GM12875 (cell line): ENCODE data around the gene PLEKHG2.
A peak's percentile ranks its signal among the peaks of the same experiment; 100 is the strongest.

Source experiments
- H3K4me3 ChIP-seq: one replicate; pipeline ENCODE4 v1.5.1; 2011; ENCODE audit warnings: low read depth, low read length, control low read depth
- TF ChIP-seq, protein P1 (sequence below): IDR thresholded peaks from 2 replicates; pipeline ENCODE4 v1.5.1; 2011; ENCODE audit warnings: low read depth, mild to moderate bottlenecking, control low read depth, inconsistent platforms, low read length, moderate library complexity, borderline replicate concordance; ENCODE audit not compliant: insufficient read depth

PLEKHG2 gene

DNA sequence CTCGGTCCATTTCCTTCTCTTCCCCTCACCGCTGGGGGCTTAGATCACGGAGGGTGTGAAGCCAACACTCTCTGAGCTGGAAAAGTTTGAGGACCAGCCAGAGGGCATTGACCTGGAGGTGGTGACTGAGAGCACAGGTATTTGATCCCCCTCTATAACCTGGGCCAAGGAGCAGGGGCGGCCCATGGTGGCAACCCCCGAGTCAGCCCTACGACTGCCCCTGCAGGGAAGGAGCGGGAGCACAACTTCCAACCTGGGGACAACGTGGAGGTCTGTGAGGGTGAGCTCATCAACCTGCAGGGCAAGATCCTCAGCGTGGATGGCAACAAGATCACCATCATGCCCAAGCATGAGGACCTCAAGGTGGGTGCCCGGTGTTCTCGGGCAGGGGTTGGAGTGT lies 56.6 kb downstream of the PLEKHG2 start:
- TF ChIP-seq, protein P1, sequence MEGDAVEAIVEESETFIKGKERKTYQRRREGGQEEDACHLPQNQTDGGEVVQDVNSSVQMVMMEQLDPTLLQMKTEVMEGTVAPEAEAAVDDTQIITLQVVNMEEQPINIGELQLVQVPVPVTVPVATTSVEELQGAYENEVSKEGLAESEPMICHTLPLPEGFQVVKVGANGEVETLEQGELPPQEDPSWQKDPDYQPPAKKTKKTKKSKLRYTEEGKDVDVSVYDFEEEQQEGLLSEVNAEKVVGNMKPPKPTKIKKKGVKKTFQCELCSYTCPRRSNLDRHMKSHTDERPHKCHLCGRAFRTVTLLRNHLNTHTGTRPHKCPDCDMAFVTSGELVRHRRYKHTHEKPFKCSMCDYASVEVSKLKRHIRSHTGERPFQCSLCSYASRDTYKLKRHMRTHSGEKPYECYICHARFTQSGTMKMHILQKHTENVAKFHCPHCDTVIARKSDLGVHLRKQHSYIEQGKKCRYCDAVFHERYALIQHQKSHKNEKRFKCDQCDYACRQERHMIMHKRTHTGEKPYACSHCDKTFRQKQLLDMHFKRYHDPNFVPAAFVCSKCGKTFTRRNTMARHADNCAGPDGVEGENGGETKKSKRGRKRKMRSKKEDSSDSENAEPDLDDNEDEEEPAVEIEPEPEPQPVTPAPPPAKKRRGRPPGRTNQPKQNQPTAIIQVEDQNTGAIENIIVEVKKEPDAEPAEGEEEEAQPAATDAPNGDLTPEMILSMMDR, result no peak
- no peak overlapping the region for H3K4me3 ChIP-seq

DNA sequence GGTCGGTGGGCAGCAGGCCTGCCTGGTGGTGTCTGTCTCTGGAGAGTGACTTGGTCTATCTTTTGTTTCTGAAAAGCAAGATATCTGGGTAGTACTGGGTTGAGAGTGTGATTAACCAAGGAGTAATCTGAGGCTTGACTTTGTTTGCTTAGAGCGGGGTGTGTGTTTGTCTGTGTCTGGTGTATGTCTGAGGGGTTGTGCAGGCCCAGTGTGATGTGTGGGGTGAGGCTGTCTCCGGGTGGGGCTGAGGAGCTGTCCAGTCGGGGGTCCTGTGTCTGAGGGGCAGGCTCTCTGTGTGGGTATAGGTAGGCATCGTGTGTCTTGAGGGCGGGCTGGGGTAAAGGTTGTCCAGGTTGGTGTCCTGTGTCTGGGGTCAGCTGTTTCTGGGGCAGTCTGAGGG lies 57.1 kb downstream of the PLEKHG2 start:
- no peak overlapping the region for H3K4me3 ChIP-seq
- TF ChIP-seq, protein P1, result no peak

DNA sequence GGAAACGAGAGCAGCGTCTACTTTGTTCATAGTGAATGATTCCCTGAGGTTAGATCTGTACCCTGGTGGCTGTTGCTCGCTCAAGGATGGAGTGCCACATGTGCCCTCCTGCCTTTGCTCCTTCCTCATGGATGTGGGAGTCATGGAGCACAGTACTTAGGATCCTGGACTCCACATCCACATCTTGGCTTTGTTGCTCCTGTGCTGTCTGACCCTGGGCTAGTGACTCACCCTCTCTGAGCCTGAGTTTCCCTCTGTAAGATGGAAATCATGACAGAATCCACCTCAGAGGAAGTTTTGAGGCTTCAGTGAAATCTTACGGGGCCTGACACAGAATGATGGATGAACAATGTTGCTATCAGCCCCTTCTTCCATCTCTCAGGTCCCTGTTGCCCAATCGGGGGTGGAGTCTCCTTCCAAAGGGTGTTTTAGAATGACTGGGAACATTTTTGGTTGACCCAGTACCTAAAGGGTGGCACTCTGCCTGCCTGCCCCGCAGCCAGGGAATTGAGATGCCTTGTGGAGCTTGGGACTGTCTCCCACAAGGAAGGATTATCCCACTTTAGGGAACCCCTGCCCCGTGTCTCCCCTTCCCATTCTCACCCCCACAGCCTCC lies 58.4 kb downstream of the PLEKHG2 start:
- TF ChIP-seq, protein P1, result no peak
- H3K4me3 ChIP-seq, result no peak overlapping the region

DNA sequence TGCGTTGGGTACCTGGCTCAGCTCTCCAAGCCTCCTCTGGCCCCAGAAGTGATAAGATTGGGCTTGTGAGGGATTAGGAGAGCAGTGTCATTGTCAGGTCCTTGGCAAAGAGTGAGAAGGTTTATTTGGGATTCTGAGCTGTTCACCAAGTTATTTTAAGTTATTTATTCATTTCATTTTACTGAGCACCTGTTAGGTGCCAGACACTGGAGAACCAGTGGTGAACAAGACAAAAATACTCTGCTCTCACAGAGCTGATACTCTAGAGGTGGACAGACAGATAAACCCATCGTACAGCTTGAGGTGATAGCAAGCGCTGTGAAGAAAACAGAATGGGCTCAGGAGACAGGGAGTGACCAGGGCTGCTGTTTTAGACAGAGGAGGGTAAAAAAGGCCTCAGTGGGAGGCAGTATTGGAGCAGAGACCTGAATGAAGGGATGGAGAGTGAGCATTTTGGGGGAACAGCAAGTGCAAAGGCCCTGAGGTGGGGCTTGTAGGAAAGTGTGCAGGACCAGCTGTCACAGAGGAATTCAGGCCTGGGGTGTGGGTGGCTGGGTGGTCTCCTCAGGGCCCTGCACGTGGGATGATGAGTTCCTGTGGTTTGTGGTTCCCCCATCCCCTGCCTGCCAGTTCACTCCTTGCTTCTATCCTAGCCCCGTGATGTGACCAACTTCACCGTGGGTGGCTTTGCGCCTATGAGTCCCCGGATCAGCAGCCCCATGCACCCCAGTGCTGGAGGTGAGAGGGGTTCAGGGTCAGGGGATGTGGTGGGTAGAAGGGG lies 59.5 kb downstream of the PLEKHG2 start:
- H3K4me3 ChIP-seq, result no peak overlapping the region
- TF ChIP-seq, protein P1, result no peak

DNA sequence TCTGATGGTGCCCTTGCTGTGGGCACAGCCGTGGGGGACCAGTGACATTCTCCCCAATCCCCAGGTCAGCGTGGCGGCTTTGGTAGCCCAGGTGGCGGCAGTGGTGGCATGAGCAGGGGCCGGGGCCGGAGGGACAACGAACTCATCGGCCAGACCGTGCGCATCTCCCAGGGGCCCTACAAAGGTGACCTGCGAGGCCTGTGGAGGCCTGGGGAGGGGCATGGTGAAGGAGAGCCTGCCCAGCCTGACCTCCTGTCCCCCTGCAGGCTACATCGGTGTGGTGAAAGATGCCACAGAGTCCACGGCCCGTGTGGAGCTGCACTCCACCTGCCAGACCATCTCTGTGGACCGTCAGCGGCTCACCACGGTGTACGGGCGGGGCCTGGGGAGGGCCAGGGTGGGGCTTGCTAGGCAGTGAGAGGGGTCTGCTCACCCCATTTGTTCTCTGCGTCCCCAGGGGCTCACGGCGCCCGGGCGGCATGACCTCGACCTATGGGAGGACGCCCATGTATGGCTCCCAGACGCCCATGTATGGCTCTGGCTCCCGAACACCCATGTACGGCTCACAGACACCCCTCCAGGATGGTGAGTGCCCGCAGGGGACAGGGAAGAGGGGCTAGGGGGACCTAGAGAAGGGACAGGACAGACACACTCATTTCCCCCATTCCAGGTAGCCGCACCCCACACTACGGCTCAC lies 60.4 kb downstream of the PLEKHG2 start:
- TF ChIP-seq, protein P1, result no peak
- H3K4me3 ChIP-seq, result no peak overlapping the region

DNA sequence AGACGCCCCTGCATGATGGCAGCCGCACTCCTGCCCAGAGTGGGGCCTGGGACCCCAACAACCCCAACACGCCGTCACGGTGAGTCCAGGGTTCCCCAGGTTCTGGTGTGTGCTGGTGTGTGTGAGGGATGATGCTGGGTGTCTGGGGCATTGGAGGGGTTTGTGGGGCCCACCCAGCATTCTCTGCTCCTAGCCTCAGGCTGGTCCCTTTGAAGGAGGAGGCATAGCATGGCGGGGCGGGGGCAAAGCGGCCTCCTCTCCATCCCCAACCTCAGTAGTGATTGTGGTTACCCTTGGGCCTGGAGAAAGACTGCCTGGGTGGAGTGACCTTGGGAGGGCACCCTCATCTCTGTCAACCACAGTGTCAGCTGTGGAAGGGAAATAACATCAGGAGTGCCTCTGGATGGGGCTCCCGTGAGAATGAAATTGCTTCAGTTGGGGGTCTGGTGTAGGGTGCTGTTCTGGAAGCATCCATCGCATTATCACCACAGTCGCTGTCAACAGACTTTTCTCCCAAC lies 61.0 kb downstream of the PLEKHG2 start:
- TF ChIP-seq, protein P1, result no peak
- H3K4me3 ChIP-seq, result no peak overlapping the region

DNA sequence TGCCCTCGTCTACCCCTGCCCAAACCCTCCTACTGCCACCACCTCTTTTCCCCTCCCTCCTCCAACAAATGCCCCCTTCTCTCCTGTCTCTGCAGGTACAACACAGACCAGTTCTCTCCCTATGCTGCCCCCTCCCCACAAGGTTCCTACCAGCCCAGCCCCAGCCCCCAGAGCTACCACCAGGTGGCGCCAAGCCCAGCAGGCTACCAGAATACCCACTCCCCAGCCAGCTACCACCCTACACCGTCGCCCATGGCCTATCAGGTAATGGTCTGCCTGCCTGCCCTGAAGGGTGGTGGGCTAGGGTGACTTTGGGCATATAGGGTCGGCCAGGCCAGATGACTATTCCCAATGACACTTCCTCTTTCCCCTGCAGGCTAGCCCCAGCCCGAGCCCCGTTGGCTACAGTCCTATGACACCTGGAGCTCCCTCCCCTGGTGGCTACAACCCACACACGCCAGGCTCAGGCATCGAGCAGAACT lies 61.7 kb downstream of the PLEKHG2 start:
- H3K4me3 ChIP-seq, result no peak overlapping the region
- TF ChIP-seq, protein P1, result peak; percentile 93
